Stimulated activated CD4-positive, alpha-beta T cell treated with anti-CD3 and anti-CD28 coated beads, Interleukin-12 subunit alpha, Interleukin-12 subunit beta, amount 100 ng/mL, for 24 hours (primary cell): ENCODE measurements around the gene NDC1.
"Not testable (repeated sequence)": the region's sequence is repeated elsewhere in the genome, so short reads cannot be mapped to it uniquely, and the experiment has no call there.

Experiments used
- DNase-seq, 2 experiments: peaks; one replicate each; pipeline ENCODE4 v3.0.0-alpha.2; 2020; ENCODE audit warnings: low read depth in 2 of 2

NDC1 gene

DNA sequence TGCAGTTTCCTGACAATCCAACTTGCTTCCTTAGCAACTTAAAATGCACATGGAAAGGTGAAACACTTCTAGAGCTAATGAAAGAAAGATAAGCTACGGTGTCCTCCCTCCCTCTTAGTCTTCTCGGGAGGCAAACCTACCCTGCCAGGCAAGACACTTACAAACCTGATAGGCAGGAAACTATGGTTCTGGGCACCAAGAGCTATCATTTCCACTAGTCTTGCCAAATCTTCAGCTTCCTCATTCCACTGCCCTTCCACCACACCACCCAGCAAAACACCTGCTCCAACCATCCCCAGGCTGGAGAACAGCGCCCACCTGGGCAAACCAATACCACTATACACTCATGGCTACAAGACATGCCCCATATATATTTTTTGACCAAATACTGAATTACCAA, 15.2 kb downstream of the NDC1 start:
- no peak for DNase-seq

DNA sequence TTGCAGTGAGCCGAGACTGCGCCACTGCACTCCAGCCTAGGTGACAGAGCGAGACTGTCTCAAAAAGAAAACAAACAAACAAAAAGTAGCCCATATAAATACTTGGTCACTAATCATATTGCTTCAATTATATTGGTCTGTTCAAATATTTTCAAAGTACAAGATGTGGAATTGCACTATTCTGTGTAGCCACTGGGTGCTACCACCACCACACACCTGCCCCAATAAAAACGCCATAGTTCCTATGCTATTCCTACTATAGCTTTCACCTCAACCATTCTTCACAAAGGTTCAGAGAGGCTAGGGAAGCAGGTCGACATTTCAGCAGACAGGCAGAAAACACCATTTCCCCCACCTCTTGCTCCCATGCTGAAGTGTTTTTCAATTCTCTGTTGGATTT, 16.7 kb downstream of the NDC1 start:
- no peak for DNase-seq

DNA sequence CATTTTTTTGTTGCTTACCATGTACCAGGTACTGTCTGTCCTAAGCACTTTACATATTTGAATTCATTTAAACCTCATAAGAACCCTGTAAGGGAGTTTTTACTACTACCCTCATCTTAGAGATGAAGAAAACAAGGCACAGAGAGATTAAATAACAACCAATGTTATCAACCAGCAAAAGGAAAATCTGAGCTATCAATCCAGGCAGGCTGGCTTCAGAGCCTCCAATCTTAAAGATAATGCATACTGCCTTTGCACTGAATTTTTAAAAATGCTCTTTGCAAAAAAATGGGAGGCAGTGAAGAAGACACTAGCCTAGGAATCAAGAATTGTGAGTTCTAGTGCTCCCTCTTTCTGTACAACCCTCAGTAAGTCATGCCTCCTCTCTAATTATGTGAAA, 18.7 kb downstream of the NDC1 start:
- DNase-seq: no peak

DNA sequence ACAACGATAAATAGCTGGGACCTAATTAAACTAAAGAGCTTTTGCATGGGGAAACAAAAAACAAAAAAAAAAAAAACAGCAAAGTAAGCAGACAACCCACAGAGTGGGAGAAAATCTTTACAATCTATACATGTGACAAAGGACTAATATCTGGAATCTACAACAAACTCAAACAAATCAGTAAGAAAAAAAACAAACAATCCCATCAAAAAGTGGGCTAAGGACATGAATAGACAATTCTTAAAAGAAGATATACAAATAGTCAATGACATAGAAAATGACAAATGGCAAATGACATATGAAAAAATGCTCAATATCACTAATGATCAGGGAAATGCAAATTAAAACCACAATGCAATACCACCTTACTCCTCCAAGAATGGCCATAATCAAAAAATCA, 21.5 kb downstream of the NDC1 start:
- not testable (repeated sequence) for DNase-seq

DNA sequence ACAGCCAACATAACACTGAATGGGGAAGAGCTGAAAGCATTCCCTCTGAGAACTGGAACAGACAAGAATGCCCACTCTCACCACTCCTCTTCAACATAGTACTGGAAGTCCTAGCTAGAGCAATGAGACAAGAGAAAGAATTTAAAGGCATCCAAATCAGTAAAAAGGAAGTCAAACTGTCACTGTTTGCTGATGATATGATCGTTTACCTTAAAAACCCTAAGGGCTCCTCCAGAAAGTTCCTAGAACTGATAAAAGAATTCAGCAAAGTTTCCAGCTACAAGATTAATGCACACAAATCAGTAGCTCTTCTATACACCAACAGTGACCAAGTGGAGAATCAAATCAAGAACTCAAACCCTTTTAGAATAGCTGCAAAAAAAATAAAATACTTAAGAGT, 22.6 kb downstream of the NDC1 start:
- not testable (repeated sequence) for DNase-seq

DNA sequence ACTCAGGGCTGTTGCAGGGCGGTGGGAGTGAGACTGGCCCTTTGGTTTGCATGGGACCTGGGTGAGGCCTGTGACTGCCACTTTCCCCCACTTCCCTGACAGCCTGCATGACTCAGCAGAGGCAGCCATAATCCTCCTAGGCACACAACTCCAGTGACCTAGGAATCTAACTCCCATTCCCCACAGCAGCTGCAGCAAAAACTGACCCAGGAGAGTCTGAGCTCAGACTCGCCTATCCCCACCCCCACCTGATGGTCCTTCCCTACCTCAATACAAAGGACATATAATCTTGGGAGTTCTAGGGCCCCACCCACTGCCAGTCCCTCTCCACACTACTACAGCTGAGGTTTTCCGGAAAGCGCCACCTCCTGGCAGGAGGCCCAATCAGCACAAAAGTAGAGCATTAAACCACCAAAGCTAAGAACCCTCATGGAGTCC, 26.7 kb downstream of the NDC1 start:
- peak in 1 of 2 experiments; percentile 8 for DNase-seq

DNA sequence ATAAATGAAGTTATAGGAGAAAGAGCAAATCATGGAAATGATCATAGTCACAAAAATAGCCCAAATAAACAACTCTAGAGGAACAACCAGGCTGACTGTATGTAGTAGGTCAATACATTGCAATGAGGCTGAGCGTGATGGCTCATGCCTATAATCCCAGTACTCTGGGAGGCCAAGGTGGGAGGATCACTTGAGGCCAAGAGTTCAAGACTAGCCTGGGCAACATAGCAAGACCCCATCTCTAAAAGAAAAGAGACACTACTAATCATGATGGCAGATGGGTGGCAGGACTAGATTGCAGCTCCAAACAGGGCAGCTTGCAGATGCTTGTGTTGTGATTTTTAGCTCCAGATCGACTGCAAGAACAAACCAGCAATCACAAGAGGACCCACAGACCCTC, 27.6 kb downstream of the NDC1 start:
- no peak for DNase-seq

DNA sequence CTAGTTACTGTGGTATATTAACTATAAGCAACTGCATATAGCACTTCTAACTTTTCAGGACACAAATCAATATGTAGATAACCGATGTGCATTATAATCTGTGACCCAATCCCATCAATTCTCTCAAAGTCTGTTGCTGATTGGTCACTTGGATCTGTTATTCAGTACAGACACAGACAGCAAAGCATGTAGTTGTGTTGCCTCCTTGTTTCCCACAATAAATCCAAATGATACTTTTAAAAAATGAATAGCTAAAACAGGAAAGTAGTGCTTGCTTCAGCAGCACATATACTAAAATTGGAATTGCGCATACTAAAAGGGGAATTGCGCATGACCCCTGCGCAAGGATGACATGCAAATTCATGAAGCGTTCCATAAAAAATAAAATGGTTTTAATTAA, 28.1 kb downstream of the NDC1 start:
- no peak for DNase-seq

DNA sequence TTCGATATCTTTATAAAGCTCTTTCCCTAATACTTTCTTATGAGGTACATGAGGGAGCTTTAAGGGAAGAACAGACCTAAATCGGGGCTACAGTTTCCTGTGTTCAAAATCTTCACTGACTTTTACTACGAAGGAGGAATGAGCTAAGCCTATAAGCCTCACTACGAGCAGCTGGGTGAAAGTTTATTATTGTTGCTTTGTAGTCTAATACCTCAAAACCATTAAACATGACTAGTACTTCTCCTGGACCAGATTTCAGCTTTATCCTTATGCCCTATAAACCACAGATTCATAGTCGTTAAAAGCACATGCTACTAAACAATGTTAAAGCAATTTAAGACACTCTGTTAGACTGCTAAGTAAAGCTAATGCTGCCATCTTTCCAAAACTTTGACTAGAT, 30.2 kb downstream of the NDC1 start:
- DNase-seq: no peak

DNA sequence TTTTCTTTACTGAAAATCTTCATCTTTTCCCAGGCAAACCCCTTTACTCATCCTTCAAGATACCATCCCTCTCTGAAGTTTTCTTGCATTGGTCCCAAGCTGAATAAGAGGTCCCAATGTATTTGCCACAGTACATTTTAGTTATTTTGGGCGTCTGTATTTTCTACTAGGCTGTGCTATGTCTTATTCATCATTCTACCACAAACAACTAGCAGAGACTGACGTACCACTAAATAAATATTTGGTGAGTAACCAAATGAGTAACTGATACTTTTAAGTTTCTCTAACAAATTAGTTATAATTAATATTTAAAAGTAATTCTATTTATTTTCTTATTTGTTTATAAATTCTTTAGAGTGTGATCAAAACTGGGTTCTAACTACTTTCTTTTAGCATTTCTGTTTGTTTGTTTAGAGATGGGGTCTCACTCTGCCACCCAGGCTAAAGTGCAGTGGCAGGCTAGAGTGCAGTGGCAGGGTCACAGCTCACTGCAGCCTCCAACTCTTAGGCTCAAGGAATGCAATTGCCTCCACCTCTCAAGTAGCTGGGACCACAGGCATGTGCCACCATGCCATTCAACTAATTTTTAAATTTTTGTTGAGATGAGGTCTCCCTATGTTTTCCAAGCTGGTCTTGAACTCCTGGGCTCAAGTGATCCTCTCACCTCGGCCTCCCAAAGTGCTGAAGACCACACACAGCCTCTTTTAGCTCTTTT, 33.1 kb downstream of the NDC1 start:
- no peak for DNase-seq

DNA sequence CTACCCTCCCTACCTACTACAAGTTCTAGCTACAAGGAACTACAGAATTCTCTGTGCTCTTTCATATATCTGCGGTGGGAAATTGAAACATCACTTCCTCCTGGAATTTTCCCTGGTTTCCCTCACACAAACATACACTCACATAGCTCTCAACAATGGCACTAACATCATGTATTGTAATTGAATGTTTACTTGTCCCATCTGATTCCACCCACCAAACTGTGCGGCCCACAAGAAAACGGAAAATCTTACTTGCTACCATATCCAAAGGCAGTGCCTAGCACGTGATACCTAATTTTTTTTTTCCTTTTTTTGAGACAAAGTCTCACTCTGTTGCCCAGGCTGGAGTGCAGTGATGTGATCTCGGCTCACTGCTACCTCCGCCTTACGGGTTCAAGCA, 33.9 kb downstream of the NDC1 start:
- DNase-seq: no peak

DNA sequence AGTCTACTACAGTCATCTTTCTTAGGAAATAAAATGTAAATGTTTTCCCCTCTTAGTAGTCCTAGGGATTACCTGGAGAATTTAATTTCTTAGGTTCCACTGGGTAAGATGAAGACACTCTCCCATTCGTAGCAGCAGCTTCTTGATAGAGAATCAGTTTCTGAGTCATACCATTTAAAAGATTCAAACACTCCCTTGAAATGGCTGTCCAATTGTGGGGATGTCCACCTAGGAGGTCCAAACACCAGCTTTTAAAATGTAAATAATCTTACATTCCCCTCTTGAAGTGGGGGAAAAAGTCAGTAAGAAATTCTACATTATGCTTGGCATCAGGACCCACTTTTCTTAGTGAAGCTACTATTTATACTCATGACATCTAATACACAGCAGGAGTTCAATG, 37.5 kb downstream of the NDC1 start:
- DNase-seq: no peak

DNA sequence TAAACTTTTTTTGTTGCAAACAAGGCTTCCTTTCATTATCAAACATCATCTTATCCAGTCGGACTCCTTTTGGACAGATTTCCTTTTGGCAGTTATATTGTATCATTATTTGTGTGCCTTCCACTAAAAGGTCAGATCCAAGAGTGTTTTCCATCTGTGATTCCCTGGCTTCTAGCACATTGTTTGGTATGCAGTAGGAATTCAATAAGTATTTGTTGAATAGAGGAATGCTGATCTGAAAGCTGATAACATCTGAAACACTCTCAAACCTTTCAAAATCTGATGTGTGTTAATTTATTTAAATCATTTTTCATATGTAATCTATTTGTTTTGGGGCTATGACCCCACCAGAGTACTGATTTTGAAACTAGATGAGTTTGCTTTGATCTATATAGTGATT, 39.0 kb downstream of the NDC1 start:
- no peak for DNase-seq

DNA sequence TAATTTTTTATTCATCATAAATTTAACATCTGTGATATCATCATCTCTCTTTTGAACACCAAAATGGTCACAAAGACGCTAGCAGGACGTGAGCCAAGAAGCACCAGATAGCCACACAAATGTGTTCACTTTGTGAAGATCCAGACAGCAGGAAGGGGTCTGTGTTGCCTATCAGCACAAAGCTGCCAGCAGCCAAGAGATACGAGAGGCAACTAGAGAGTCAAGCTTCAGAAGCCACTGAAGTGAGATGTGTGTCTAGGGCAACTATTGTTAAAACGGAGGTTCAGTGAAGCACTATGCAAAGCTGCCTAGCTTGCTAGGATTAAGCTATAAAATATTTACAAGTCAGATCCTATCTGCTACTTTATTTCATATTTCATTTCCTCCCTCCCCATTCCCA, 45.3 kb downstream of the NDC1 start:
- no peak for DNase-seq

DNA sequence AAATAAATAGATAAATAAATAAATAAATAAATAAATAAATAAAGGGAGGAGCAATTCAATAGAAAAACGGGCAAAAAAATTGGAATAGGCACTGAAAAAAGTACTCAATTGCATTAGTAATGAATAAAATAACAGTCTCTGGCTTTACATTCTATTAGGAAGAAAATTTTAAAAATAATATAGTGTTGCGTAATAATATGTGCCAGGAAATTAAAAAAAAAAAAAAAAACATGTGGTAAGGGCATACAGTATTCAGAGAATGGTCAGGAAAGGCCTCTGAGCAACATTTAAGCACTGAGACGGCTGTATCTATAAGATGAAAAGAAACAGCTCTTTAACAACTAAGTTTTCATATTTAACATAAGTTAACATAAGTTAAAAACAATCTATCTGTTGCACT, 50.4 kb downstream of the NDC1 start:
- no peak for DNase-seq

DNA sequence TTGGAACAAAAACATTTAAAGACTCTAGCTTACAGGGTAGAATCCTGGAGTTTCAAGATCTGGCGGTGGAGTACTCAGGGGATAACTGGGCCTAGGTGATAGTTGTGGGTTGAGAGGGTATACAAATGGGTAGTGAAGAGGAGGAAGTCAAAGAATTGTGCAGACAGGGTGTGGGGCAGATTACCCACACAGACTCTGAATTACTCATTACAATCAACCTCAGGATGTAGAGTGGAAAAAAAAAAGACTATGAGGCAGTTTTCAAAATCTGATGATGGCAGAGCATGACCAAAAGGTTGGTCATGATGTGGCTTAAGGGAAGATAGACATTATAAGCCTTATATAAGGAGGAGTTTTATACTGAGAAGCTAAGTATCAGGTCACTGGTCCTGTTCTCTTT, 55.0 kb downstream of the NDC1 start:
- DNase-seq: no peak

DNA sequence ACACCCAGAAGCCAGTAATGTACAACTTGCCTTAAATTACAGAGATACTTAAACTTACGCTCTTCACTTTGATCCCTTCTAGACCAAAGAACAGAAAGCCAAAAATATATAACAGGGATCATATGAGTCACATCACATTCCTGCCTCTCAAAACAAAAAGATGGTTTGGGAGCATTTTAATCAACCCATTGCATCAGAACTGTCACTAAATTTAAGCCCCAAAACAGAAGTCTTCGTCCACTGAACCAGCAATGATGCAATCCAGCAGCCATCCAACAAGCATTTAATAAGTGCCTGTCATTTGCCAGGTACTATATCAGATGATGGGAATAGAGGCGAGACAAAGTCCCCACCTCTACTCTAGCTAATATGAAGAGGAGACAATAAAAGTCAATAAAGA, 56.4 kb downstream of the NDC1 start:
- DNase-seq: no peak

DNA sequence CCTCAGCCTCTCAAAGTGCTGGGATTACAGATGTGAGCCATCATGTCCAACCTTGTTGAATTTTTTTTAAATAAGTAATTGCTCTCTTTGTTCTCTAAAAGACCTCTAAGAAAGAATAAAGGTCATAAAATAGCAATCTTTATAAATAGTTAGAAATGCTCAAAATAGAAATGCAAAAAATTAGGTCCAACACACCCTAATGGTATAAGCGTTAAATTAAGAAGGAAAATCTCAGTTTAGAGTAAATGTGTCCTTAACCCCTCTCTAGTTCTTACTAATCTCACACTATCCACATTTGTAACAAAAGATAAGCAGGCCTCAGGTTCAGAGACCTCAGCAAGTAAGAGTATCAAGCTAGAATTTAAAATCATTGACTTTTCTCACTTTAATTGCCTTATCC, 60.8 kb downstream of the NDC1 start:
- no peak for DNase-seq

DNA sequence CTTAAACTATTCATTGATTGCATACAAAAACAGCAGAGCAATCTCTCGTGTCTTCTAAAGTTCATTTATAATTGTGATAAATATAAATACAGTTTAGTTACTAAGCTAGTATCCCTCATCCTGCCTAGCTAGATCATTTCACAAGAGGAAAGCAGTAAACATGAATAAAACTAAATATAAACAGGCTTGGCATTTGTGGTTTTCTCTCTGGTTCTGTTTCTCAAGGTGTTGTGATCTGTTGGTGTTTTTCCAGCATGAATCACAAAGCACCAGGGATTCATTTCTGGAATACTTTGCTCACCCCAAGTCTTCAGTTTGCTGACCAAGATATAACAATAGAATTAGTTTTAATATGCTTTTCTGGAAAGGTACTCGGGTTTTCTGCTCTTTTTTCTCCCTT, 66.4 kb downstream of the NDC1 start:
- DNase-seq: no peak

DNA sequence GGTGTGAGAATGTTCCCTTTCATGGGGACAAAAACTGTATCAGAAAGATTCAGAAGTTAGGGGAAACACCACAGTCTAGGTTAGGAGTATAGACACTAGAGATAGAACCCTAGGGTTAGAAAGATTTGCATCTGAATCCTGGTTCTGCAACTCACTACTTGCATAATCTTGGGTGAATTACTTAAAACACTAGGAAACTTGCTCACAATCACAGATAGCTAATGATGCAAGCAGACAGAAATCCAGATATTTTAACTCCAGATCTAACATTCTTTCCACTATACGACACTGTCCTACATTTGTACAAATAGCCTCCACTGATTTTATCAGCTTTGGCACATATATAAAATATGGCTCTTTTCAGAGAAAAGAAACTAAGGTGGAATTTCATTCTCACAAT, 68.3 kb downstream of the NDC1 start:
- DNase-seq: no peak

DNA sequence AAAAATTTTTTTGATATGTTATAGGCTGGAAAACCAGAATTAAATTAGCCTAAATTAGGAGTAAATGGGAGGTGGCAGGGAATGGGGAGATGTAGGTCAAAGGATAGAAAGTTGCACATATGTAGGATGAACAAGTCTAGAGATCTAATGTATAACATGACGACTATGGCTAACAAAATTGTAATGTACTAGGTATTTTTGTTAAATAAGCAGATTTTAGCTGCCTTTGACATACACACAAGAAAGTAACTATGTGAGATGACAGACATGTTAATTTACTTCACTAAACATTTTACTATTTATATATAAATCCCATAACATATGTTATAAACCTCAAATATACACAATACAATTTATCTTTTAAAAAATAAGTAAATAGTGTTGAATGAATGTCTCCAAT, 68.9 kb downstream of the NDC1 start:
- no peak for DNase-seq

DNA sequence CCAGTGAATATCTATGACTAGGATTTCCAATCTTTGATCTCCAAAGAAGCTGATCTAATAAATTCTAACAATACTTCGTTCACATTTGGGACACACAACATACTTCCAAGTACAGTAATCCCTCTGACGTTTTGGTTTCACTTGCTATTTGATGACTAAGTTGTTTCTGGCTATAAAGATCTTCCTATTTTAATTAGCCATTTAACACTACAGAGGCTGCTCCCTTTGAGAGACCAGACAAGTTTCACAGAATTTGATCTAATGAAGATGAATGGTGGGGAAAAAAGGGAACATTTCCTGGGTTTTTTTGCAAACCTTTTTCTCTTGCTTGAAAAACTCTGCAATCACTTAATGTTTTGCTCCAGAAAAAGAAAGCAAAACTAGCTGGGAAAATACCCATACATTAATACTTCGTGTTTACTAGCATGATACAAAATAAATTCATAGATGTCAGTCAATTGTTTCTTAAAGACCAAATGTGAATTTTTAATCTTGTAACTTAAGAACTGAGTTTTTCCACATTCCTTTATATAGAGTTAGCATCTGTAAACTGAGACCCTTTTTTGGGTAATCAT, 71.2 kb downstream of the NDC1 start:
- DNase-seq: no peak

DNA sequence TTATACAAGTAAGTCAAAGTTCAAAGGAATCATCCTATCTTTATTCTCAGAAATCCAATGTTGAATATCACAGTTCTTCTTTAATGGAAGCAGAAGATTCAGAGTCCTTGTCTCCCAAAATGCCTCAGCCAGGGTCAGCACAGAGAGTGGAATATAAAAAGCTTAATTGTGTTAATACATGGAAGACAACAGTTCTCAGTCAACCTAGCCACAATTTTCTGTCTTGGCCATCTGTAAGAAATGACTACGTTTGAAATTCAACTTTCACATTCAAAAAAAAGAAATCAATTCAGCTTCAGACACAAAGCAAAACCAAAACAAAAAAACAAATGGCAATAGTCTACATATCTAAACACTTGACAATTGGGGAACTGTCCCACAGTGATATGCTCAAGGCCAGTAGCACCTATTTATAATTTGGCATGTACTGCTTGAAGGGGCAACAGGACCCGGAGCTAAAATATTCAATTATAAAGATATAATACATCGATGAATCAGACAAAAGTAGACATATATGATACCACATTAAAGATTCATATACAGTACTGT, 71.8 kb downstream of the NDC1 start:
- DNase-seq: no peak

DNA sequence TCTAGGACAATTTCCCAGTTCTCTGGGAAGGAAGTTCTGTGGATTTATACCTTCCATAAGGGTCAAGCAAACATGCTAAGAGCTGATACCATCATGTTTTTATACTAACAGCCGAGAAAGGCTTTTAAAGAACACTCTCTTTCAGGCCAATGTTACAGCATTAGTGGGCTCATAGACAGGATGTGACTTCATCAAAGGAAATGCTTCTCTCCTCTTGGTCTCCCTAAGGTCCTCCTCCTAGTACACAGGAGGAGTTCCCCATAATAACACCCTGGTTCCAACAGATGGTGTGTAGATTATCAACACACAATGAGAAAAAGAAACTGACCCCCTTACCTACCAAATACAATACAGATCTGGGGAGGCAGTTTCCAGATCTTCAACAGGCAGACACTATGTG, 72.4 kb downstream of the NDC1 start:
- no peak for DNase-seq
